GM23248 (cell line): ENCODE data around the gene DPH1.

Experiments
- EZH2 ChIP-seq: fragments of 200-600 bp; sonication (generic); IDR thresholded peaks from 2 replicates; pipeline ENCODE4 v1.6.1; 2018; ENCODE audit warnings: antibody characterized with exemption, mild to moderate bottlenecking; ENCODE audit not compliant: insufficient read depth, poor library complexity, severe bottlenecking
- EZH2phosphoT487 ChIP-seq: fragments of 200-600 bp; sonication (generic); IDR thresholded peaks from 2 replicates; pipeline ENCODE4 v1.6.1; 2018; ENCODE audit warnings: antibody characterized with exemption, moderate library complexity, mild to moderate bottlenecking, low read depth; ENCODE audit not compliant: insufficient read depth

DNA sequence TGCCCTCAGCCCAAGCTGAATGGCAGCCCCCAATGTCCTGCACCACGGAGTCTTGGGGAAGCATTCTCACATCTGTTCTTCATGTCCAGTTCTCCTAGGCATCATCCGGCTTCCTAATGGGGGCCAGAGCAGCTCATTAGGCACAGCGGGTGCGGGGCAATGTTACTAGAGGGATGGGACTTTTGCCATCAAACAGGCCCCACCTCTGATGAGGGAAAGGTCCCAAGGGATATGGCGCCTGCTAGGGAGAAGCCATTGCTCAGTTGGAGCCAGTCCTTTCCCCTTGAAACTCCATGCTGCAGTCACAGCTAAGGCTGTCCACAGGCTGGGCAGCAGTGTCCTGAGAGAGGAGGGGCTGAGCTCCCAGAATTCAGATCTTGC lies 1.7 kb upstream of the DPH1 start:
- TF ChIP-seq EZH2 (no peak), EZH2phosphoT487 (no peak)
